Measurements from ENCODE around the gene HIVEP3.

DNA sequence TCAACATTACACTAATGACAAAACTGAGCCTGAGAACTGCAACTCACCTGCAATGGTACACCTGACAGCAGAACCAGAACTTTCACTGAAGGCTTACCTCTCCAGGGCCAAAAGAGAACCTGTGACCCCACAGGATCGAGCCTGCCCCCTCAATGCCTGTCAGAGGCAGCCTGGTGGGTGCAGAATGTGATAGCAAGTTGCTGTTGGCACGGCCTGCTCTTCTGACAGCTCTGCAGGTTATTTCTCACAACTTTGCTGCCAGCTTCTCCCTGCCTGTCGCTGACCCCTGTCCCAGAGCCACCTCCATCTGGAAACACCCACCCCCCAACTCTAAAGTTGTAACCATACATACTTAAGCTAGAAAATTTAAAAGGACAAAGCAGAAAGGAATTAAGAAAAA is 35.2 kb downstream of the HIVEP3 start:
- TF ChIP-seq POLR2AphosphoS5 (IDR thresholded peaks at IDR 0.05; ENCODE audit: borderline replicate concordance, low read depth, low read length), result no peak
- TF ChIP-seq EZH2 (IDR thresholded peaks at IDR 0.05), result no peak
